NCI-H2227 (cell line): ENCODE data around the gene FXYD6.

ENCODE experiments used
- DNase-seq: peaks from one replicate; lab custom pipeline; 2025; ENCODE audit not compliant: unreplicated experiment; lab: John Stamatoyannopoulos, UW

Gene FXYD6

GRCh38 chr11:117851106-117851505 lies 25.4 kb downstream of the FXYD6 start:
- DNase-seq = peak; percentile 44

DNA sequence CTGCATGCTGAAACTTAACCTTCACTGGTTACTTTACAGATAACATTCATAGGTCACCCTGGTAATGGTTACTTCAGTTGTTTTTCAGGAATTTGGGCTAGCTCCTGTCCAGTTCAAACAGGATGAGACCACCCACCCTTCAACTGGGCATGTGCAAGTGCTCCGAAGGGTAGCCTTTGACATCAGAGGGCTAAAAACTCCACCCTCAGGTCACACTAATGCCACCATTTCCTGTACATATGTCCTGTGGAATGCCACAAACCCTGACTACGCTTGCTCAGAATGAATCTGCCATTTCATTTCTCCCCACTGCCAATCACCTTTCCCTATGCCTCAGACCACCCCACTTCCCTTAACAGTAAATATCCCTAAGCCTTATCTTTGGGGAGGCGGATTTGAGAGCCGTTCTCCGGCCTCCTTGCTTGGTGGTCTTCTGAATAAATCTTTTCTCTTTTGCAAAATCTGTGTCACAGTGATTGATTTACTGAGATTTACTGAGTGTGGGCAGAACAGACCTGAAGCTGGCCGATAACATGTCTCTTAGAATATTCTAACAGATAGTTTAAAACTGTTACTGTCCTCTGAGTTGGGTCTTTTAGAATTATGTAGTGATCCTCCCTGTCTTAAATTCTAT lies 26.6 kb downstream of the FXYD6 start:
- DNase-seq = no peak

DNA sequence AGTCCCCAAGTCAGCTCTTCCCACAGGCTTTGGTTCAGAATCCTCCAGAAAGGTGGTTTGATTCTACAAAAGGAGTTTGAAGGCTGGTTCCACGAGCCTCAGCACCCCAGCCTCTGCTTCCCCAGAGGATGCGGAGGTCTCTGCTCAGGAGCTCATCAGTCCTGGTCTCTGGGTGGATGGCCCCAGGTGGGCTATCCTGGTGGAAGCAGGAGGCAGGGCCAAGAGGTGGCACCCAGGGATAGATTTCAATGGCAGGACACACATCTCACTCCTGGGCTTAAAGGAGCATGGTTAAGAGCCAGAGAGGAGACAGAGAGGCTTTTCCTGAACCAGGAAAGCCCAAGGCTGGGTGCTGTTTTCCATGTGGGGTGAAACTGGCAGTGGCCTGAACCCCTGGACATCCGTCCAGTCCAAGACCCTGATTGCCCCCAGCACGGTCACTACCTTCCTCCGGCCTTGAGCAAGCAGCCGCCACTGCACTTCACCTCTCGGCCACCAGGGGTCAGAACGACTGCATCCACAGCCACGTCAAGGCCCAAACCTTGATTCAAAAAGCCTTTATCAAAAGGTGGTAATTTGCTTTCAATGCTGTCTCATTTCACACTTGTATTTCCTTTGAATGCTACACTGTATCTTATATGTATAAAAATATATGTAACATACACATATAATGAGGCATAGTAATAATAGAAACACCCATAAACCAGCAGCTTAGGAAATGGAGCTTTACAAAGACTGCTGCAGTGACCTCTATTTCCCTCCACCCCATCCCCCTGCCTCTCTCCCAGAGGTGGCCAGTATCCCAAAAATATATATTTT lies 32.6 kb downstream of the FXYD6 start:
- DNase-seq = peak; percentile 73

DNA sequence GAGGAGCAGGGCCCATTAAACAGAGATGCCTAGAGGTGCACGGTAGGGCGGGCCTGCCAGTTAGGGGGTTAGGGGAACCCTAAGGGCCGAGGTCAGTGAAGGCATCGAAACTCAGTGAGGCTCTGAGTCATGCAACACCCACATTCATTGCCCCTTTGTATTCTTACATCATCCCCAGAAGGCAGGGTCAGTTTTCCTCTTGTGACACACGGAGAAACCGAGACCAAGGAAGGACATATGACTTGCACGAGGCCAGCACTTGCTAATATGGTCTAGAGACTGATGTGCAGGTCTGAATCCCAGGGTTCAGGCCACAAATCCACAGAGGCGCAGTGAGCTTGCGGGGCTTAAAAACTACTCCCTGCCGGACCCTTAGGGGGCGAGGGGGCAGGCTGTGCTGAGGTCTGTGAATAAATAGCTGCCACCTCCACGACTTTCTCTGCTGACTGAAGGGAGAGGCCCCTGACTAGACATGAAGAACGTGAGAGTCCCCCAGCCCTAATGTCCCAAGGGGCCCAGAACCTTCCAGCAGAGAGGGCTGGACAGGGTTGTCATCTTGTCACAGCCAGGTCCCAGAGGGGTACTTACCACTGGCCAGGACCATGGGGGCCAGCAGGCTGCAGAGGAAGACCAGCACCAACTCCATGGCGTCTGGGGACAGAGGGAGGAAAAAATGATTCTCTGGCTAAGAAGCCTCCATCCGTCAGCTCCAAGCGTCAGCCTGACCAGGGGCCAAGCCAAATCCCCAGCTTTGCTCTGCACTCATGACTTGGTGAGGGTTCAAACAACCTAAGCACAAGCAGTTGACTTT lies 34.1 kb downstream of the FXYD6 start:
- DNase-seq = no peak

DNA sequence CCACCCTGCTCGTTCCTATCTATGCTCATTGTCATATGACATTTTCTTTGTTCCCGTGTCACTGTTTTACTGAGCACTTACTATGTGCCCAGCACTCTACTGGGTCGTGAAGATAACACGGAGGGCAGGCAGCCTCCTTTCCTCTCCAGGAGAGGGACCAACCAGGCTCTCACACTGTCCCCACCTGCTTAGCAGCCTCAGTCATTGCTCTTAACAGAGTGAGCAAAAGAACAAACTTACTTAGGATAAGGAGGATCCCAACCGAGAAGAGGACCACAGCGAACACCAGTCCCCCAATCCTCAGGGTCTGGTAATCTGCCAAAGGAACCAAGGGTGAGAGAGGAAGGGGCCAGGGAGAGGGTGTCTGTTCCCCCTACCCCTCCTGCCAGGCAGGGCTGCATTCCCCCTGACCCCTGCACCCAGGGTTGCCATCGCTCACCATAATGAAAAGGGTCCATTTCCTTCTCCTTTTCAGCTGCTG lies 34.9 kb downstream of the FXYD6 start:
- no peak for DNase-seq

DNA sequence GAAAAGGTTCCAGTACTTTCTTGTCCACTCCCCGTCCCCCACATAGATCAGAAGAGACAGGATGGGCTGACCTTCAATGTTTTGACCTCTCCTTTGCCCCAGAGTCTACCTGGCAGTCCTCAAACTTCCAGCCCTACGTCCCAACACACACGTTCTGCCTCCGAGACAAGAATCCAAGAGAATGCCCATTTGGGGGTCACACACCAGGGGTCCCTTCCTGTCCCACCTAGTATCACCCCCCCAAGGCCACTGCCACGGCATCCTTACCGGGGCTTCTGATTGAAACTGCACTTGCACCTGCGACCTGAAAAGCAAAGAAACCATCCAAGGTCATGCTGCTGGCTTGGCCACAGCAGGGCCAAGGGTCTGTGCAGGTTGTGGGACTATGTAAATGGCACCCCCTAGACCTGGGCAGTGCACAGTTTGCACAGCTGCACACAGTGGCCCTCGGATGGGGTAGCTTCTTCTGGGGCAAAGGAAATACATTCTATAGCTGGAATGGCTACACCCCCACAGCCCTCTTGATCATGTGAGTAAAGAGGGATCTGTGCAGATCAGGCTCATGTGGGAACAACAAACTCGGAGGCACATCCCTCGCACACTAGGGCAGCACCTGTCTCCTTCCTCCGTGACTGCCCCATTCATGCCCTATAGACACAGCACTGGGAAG lies 35.4 kb downstream of the FXYD6 start:
- DNase-seq = no peak

DNA sequence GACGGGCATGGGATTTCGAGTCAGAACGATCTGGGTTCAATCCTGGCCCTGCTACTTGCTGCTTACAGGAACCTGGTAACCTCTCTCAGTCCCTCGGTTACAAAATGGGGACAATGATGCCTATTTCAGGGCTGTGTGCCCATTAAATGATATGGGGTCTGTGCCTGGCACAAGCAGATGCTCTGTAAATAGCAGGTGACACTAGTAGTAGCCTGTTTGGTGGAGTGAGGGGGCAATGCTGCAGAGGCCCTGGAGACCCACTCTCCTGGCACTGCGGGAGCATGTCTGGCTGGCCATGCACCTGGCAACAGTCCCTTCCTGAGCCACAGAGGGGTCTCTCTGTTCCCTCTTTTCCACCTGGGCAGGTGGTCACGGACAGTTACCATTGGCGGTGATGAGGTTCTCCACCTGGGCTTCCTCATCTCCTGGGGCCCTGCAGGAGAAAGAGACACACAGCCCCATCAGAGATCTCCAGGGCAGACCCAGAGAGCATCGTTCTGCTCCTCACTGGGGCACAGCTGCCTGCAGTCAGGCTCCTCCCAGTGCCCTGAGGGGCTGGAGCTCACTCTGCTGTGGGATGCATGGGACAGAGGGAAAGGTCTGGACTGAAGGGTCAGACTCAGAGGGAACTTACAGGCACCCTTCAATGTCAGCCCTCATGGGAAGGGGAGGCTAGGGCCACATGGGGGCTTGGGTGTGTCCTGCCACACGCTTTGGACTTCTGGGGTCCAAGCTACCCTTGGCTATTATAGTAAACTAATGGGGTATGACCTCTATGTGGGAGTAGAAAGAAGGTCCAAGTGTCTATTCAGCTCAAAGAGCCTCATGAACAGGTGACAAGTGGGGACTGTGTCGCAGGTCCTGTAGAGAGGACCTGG lies 36.3 kb downstream of the FXYD6 start:
- DNase-seq = no peak

DNA sequence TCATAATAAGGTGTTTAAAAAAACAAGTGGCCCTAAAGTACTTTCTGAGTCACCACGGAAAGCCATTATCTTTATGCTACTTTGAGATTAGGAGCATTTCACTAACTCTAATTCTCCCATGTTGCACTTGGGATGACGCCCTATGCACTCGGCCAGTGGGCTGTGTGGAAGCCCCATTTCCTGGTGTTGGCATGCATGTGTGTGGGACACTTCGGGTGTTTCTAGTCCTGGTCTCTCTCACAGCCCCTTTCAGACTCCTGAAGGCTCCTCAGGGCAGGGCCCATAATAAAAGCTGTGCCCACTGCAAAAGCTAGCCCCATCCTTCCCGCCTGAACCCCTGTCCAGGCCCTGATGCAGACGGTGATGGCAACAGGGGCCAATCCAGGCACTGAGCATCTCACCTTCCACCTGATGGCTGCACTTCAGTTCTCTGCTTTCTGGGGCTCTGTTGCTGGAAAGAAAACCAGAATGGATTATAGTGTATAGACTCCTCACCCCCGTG lies 37.0 kb downstream of the FXYD6 start:
- DNase-seq = no peak

GRCh38 chr11:117838901-117839300 lies 37.6 kb downstream of the FXYD6 start:
- no peak for DNase-seq

DNA sequence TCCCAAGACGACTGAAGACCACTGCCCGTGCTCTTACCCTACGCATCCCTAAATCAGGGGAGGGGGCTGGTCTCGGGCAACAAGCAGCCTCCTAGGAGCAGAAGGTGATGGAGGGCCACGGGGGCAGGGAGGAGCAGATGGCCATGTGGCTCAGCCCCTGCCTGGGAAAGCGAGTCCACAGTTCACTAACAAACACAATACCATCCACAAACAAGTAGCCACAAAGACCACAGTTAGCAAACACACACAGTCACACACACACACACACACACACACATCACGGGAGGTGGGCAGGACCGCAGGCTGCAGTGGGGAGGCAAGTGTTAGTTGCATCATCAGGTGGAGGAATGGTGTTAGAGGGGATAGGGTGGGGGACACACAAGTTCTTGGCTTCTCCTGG lies 38.7 kb downstream of the FXYD6 start:
- DNase-seq = no peak

- no peak for DNase-seq
These were observed 39.2 kb downstream of the FXYD6 start for GRCh38 chr11:117837070-117837776.

- no peak for DNase-seq
These were observed 40.1 kb downstream of the FXYD6 start for GRCh38 chr11:117836077-117836960.

GRCh38 chr11:117835576-117835975 lies 40.9 kb downstream of the FXYD6 start:
- DNase-seq = no peak

DNA sequence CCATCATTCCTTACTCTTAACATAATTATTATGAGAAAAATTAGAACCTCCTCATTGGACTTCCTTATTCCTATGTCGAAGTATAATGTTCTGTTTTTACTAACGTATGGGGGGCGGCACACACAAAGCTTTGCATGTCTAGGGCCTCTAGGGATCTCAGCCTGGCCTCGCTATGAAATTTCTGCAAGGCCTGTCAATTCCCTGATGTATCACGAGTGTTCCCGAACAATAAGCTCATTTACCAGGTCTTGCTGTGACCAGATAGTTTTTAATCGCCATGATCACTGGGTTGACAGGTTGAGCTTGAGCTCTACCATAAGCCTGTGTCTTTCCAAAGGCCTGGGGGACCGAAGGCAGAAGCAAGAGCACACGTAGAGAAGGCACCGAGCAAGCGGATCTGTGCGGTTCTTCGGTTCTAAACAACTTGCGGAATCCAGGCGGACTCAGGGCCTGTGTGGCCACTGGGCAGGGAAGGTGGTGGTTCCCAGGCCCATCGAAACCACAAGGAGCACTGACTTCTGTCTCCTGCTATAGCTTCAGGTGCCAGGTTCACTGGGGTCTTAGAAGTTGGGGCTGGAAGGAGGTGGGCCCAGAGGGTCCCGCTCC lies 41.5 kb downstream of the FXYD6 start:
- no peak for DNase-seq

- no peak for DNase-seq
These were observed 42.2 kb downstream of the FXYD6 start for GRCh38 chr11:117834068-117834810.

- peak; percentile 53 for DNase-seq
These were observed 43.0 kb downstream of the FXYD6 start for GRCh38 chr11:117833401-117833891.

GRCh38 chr11:117832511-117832910 lies 43.9 kb downstream of the FXYD6 start:
- no peak for DNase-seq
